SKM-1 treated with dmso at 0.1 percent for 144 hours (cell line): ENCODE measurements around the gene JPT1.
"Not testable (repeated sequence)": the region's sequence is repeated elsewhere in the genome, so short reads cannot be mapped to it uniquely, and the experiment has no call there.

Source experiments
- DNase-seq: peaks from one replicate; lab custom pipeline; 2025; ENCODE audit not compliant: unreplicated experiment; lab: John Stamatoyannopoulos, UW

JPT1 gene

GRCh38 chr17:75154195-75155106 lies at the start of gene JPT1:
JPT1 (minus strand) TSS chr17:75154512; CDS start chr17:75154397, 115 bp downstream.
- peak; percentile 93 for DNase-seq

GRCh38 chr17:75199886-75200618 lies 45.7 kb upstream of the JPT1 start:
- no peak for DNase-seq

GRCh38 chr17:75194879-75195278 lies 40.6 kb upstream of the JPT1 start:
- no peak for DNase-seq

- DNase-seq = peak; percentile 28
Measured at GRCh38 chr17:75191584-75191983, 37.3 kb upstream of the JPT1 start.

- DNase-seq = no peak
Measured at GRCh38 chr17:75188614-75189013, 34.3 kb upstream of the JPT1 start.

- no peak for DNase-seq
Measured at GRCh38 chr17:75183999-75184884, 29.9 kb upstream of the JPT1 start.

- DNase-seq = peak; percentile 81
Measured at GRCh38 chr17:75182569-75183436, 28.5 kb upstream of the JPT1 start, which contains the start of gene SUMO2. SUMO2 (minus strand) TSS chr17:75182959; CDS start chr17:75182834, 125 bp downstream.

- DNase-seq = no peak
Measured at GRCh38 chr17:75182319-75182568, 27.9 kb upstream of the JPT1 start.

- DNase-seq = no peak
Measured at GRCh38 chr17:75181608-75182318, 27.5 kb upstream of the JPT1 start.

GRCh38 chr17:75181110-75181509 lies 26.8 kb upstream of the JPT1 start:
- DNase-seq = no peak

- DNase-seq = no peak
Measured at GRCh38 chr17:75178453-75178852, 24.1 kb upstream of the JPT1 start.

GRCh38 chr17:75176625-75177024 lies 22.3 kb upstream of the JPT1 start:
- DNase-seq = no peak

GRCh38 chr17:75174996-75175395 lies 20.7 kb upstream of the JPT1 start:
- DNase-seq = no peak

GRCh38 chr17:75173526-75173925 lies 19.2 kb upstream of the JPT1 start:
- DNase-seq = no peak

- no peak for DNase-seq
Measured at GRCh38 chr17:75168998-75169397, 14.7 kb upstream of the JPT1 start.

GRCh38 chr17:75164606-75165005 lies 10.3 kb upstream of the JPT1 start:
- DNase-seq = not testable (repeated sequence)

- DNase-seq = no peak
Measured at GRCh38 chr17:75163074-75163473, 8.8 kb upstream of the JPT1 start.

GRCh38 chr17:75160211-75160610 lies 5.9 kb upstream of the JPT1 start:
- no peak for DNase-seq

- DNase-seq = no peak
Measured at GRCh38 chr17:75159196-75160031, 5.1 kb upstream of the JPT1 start.
